GM23338 (cell line): ENCODE measurements around the gene RAB34. TPM values are rescaled to one million over a fixed set of nuclear protein-coding genes. Genes with fewer than 3 reads are reported as not detected.

ENCODE experiments used
- ATAC-seq: fragments of 200-7000 bp; cut with Tn5 transposase; 3 replicates; pipeline ENCODE4 v1.9.1; 2020
- DNase-seq: peaks from one replicate; pipeline ENCODE4 v3.0.0-alpha.2; 2015; ENCODE audit warnings: low spot score
- H2AFZ ChIP-seq: fragments of 200-600 bp; sonication (generic); 2 replicates; pipeline ENCODE4 v1.8.0; 2016; ENCODE audit warnings: antibody characterized with exemption, mild to moderate bottlenecking, moderate library complexity
- H3F3A ChIP-seq: fragments of 200-600 bp; sonication (generic); replicated peaks from 2 replicates; pipeline ENCODE4 v1.8.0; 2017; ENCODE audit warnings: antibody characterized with exemption, mixed run types, low read depth
- H3K27ac ChIP-seq: fragments of 200-600 bp; sonication (generic); 2 replicates; pipeline ENCODE4 v1.6.1; 2016; ENCODE audit warnings: low read depth
- H3K27me3 ChIP-seq: fragments of 200-600 bp; sonication (generic); 2 replicates; pipeline ENCODE4 v1.8.0; 2016; ENCODE audit warnings: mild to moderate bottlenecking, mixed run types, moderate library complexity; ENCODE audit not compliant: insufficient read depth
- H3K36me3 ChIP-seq: fragments of 200-600 bp; sonication (generic); 2 replicates; pipeline ENCODE4 v1.8.0; 2016; ENCODE audit warnings: mild to moderate bottlenecking; ENCODE audit not compliant: insufficient read depth
- H3K4me1 ChIP-seq: fragments of 200-600 bp; sonication (generic); 2 replicates; pipeline ENCODE4 v1.8.0; 2016; ENCODE audit warnings: mild to moderate bottlenecking, moderate library complexity; ENCODE audit not compliant: insufficient read depth
- H3K4me2 ChIP-seq: fragments of 200-600 bp; sonication (generic); 2 replicates; pipeline ENCODE4 v1.7.1; 2017; ENCODE audit warnings: mixed run types
- H3K4me3 ChIP-seq: fragments of 200-600 bp; sonication (generic); 2 replicates; pipeline ENCODE4 v1.6.1; 2016; ENCODE audit warnings: mixed run types
- H3K79me2 ChIP-seq: fragments of 200-600 bp; sonication (generic); replicated peaks from 2 replicates; pipeline ENCODE4 v1.8.0; 2017; ENCODE audit warnings: mild to moderate bottlenecking; ENCODE audit not compliant: insufficient read depth
- H3K9me2 ChIP-seq: fragments of 200-600 bp; sonication (generic); 2 replicates; pipeline ENCODE4 v1.8.0; 2017; ENCODE audit not compliant: insufficient read depth
- H4K20me1 ChIP-seq: fragments of 200-600 bp; sonication (generic); replicated peaks from 2 replicates; pipeline ENCODE4 v1.8.0; 2017; ENCODE audit warnings: mild to moderate bottlenecking; ENCODE audit not compliant: insufficient read depth
- H3K27ac Mint-ChIP-seq: 2 replicates; pipeline ENCODE4 v1.8.0; 2020; ENCODE audit warnings: inconsistent platforms, mild to moderate bottlenecking, moderate library complexity, mixed read lengths
- H3K27me3 Mint-ChIP-seq: 3 replicates; pipeline ENCODE4 v1.8.0; 2022; ENCODE audit warnings: low read depth, mild to moderate bottlenecking, moderate library complexity, mixed read lengths, inconsistent platforms; ENCODE audit not compliant: insufficient read depth, poor library complexity
- H3K36me3 Mint-ChIP-seq: 3 replicates; pipeline ENCODE4 v1.8.0; 2021; ENCODE audit warnings: low read depth, mild to moderate bottlenecking, inconsistent platforms, moderate library complexity, mixed read lengths
- H3K4me1 Mint-ChIP-seq: 3 replicates; pipeline ENCODE4 v1.8.0; 2020; ENCODE audit warnings: mild to moderate bottlenecking, inconsistent platforms, mixed read lengths
- H3K4me3 Mint-ChIP-seq: 3 replicates; pipeline ENCODE4 v1.8.0; 2021; ENCODE audit warnings: moderate library complexity, mild to moderate bottlenecking, inconsistent platforms, mixed read lengths
- H3K9me3 Mint-ChIP-seq: 3 replicates; pipeline ENCODE4 v1.8.0; 2020; ENCODE audit warnings: moderate library complexity, mild to moderate bottlenecking, inconsistent platforms, mixed read lengths
- CREB1 ChIP-seq: fragments of 250-450 bp; sonication (Bioruptor Pico); IDR thresholded peaks from 2 replicates; pipeline ENCODE4 v1.5.0; 2020; ENCODE audit warnings: low read depth, mild to moderate bottlenecking, moderate library complexity
- CTCF ChIP-seq, 2 experiments: fragments of 200-600 bp in 1 of 2; sonication (generic) in 1 of 2; conservative IDR thresholded peaks; 2 replicates each; pipeline versions ENCODE4 v1.5.1 to v1.6.1; 2016 to 2017; ENCODE audit warnings: antibody characterized with exemption in 2 of 2, low read depth in 2 of 2, mild to moderate bottlenecking in 2 of 2, moderate library complexity in 1 of 2
- ETS1 ChIP-seq: IDR thresholded peaks from 2 replicates; pipeline ENCODE4 v1.6.1; 2016; ENCODE audit warnings: antibody characterized with exemption
- EZH2 ChIP-seq: fragments of 200-600 bp; sonication (generic); IDR thresholded peaks from one replicate; pipeline ENCODE4 v1.8.0; 2017; ENCODE audit warnings: antibody characterized with exemption, mild to moderate bottlenecking, low read depth; ENCODE audit not compliant: unreplicated experiment
- EZH2phosphoT487 ChIP-seq: fragments of 200-600 bp; sonication (generic); IDR thresholded peaks from one replicate; pipeline ENCODE4 v1.8.1; 2018; ENCODE audit warnings: antibody characterized with exemption; ENCODE audit not compliant: unreplicated experiment
- JUNB ChIP-seq: IDR thresholded peaks from one replicate; pipeline ENCODE4 v1.6.1; 2016; ENCODE audit warnings: antibody characterized with exemption; ENCODE audit not compliant: unreplicated experiment
- NANOG ChIP-seq: IDR thresholded peaks from 2 replicates; pipeline ENCODE4 v1.6.1; 2016; ENCODE audit warnings: antibody characterized with exemption, borderline replicate concordance
- REST ChIP-seq: IDR thresholded peaks from one replicate; pipeline ENCODE4 v1.6.1; 2018; ENCODE audit warnings: antibody characterized with exemption; ENCODE audit not compliant: unreplicated experiment
- STAT1 ChIP-seq: IDR thresholded peaks from one replicate; pipeline ENCODE4 v1.6.1; 2016; ENCODE audit warnings: antibody characterized with exemption; ENCODE audit not compliant: unreplicated experiment
- ZNF114 ChIP-seq: fragments of 250-450 bp; sonication (Bioruptor Pico); IDR thresholded peaks from 2 replicates; pipeline ENCODE4 v1.5.0; 2020; ENCODE audit warnings: mild to moderate bottlenecking, moderate library complexity
- ZNF331 ChIP-seq: fragments of 250-450 bp; sonication (Bioruptor Pico); IDR thresholded peaks from 2 replicates; pipeline ENCODE4 v1.5.0; 2020; ENCODE audit warnings: low read depth, mild to moderate bottlenecking, moderate library complexity
- ZNF462 ChIP-seq: fragments of 250-450 bp; sonication (Bioruptor Pico); IDR thresholded peaks from 2 replicates; pipeline ENCODE4 v1.5.0; 2020; ENCODE audit warnings: mild to moderate bottlenecking, moderate library complexity
- polyA plus RNA-seq: library from polyadenylated mRNA; unstranded; fragments of >200 nt; fragmentation: Nextera tagmentation; extraction: Ambion mirVana; gene quantifications from 2 replicates; pipeline ENCODE4 v1.2.1, GENCODE V29; 2016
- total RNA-seq: library from RNA; depleted of rRNA; stranded (reverse); fragments of >200 nt; shearing (Covaris generic); gene quantifications from 2 replicates; pipeline ENCODE4 v1.2.3, GENCODE V29; 2014

The RAB34 gene
- total and polyA plus RNA-seq, 2 experiments from 2014 or later = 184 to 394 TPM

- Mint-ChIP-seq H3K4me3 (no peak overlapping the region), H3K36me3 (peaks cover 98% of the 10 kb centered on the region), H3K27me3 (peaks cover 11% of the 10 kb centered on the region), H3K9me3 (no peaks in the 10 kb centered on the region; the same call in 2 of the 3 replicates), H3K4me1 (no peaks in the 10 kb centered on the region), H3K27ac (no peak overlapping the region)
- 0 out of 2 replicates have a peak, but pooled peaks cover 9% of the 10 kb centered on the region for H3F3A ChIP-seq
- ATAC-seq (no peak), DNase-seq (no peak)
- H3K27ac ChIP-seq = no peak overlapping the region
- H3K36me3 ChIP-seq = peaks cover 96% of the 10 kb centered on the region
- TF ChIP-seq STAT1 (no peak), EZH2 (no peak), ZNF114 (CRISPR knock-in tag) (no peak), NANOG (no peak), ETS1 (no peak), CREB1 (no peak), JUNB (no peak), REST (no peak), ZNF462 (CRISPR knock-in tag) (no peak), EZH2phosphoT487 (no peak), ZNF331 (CRISPR knock-in tag) (no peak), CTCF (conservative IDR thresholded peaks at IDR 0.05; ENCODE audit: low read depth in 2 of 2) (no peak)
- H3K4me2 ChIP-seq = no peak overlapping the region
- H3K27me3 ChIP-seq = no peaks in the 10 kb centered on the region
- H3K9me2 ChIP-seq = no peaks in the 10 kb centered on the region
- H3K4me1 ChIP-seq = no peaks in the 10 kb centered on the region
- H2AFZ ChIP-seq = no peak overlapping the region
- no peaks in the 10 kb centered on the region for H3K79me2 ChIP-seq
- H3K4me3 ChIP-seq = no peak overlapping the region
- peaks cover 7% of the 10 kb centered on the region for H4K20me1 ChIP-seq
These were observed 32.3 kb downstream of the RAB34 start for GRCh38 chr17:28685366-28685765.
